SU-DHL-6 (cell line): ENCODE data around the gene KCTD3.
A peak's percentile ranks its signal among the peaks of the same experiment; 100 is the strongest.

Experiments
- H2AFZ ChIP-seq: fragments of 200-600 bp; sonication (generic); 2 replicates; pipeline ENCODE4 v1.6.1; 2014; ENCODE audit warnings: low read depth, mild to moderate bottlenecking, moderate library complexity, mixed read lengths, antibody characterized with exemption, low read length; ENCODE audit not compliant: severe bottlenecking
- H3F3A ChIP-seq: fragments of 200-600 bp; shearing (Covaris generic); 2 replicates; pipeline ENCODE4 v1.6.0; 2016; ENCODE audit warnings: antibody characterized with exemption, mild to moderate bottlenecking; ENCODE audit not compliant: insufficient read depth
- H3K27ac ChIP-seq: fragments of 200-600 bp; sonication (generic); 2 replicates; pipeline ENCODE4 v1.5.1; 2016; ENCODE audit warnings: low read depth, mild to moderate bottlenecking, low read length, moderate library complexity, mixed read lengths
- H3K27me3 ChIP-seq: fragments of 200-600 bp; sonication (generic), shearing (Covaris generic); 2 replicates; pipeline ENCODE4 v1.6.0; 2014; ENCODE audit warnings: mild to moderate bottlenecking, low read length
- H3K36me3 ChIP-seq: fragments of 200-600 bp; sonication (generic); 2 replicates; pipeline ENCODE4 v1.6.1; 2014; ENCODE audit warnings: mild to moderate bottlenecking, low read length, mixed read lengths
- H3K4me2 ChIP-seq: fragments of 300-600, 200-600 bp; shearing (Covaris generic), sonication (generic); 2 replicates; pipeline ENCODE4 v1.6.0; 2014; ENCODE audit warnings: low read length, low read depth, mild to moderate bottlenecking; ENCODE audit not compliant: poor library complexity, severe bottlenecking
- H3K4me3 ChIP-seq: fragments of 200-600 bp; sonication (generic); 2 replicates; pipeline ENCODE4 v1.5.1; 2014; ENCODE audit warnings: antibody characterized with exemption, low read length, mild to moderate bottlenecking, mixed read lengths; ENCODE audit not compliant: insufficient read depth, poor library complexity, severe bottlenecking
- H3K79me2 ChIP-seq: fragments of 200-600 bp; sonication (generic); 2 replicates; pipeline ENCODE4 v1.6.1; 2014; ENCODE audit warnings: mild to moderate bottlenecking, low read length, moderate library complexity; ENCODE audit not compliant: insufficient read depth
- H3K9ac ChIP-seq: fragments of 200-600 bp; sonication (generic); 2 replicates; pipeline ENCODE4 v1.7.0; 2014; ENCODE audit warnings: mild to moderate bottlenecking, low read length
- H3K9me2 ChIP-seq: fragments of 200-600 bp; sonication (generic); replicated peaks from 2 replicates; pipeline ENCODE4 v1.6.1; 2014; ENCODE audit warnings: low read length; ENCODE audit not compliant: insufficient read depth
- H3K9me3 ChIP-seq: fragments of 200-600 bp; sonication (generic); 2 replicates; pipeline ENCODE4 v1.6.1; 2014; ENCODE audit warnings: low read length, mixed read lengths; ENCODE audit not compliant: insufficient read depth
- H4K20me1 ChIP-seq: fragments of 200-600 bp; sonication (generic); 2 replicates; pipeline ENCODE4 v1.6.1; 2014; ENCODE audit warnings: low read depth, mild to moderate bottlenecking, antibody characterized with exemption, low read length, moderate library complexity, mixed read lengths
- CTCF ChIP-seq: fragments of 200-600 bp; sonication (generic); IDR thresholded peaks from one replicate; pipeline ENCODE4 v1.5.1; 2017; ENCODE audit warnings: antibody characterized with exemption, mild to moderate bottlenecking, low read length, moderate library complexity; ENCODE audit not compliant: insufficient read depth, poor library complexity, severe bottlenecking
- EZH2phosphoT487 ChIP-seq: fragments of 200-600 bp; sonication (generic), shearing (Covaris generic); conservative IDR thresholded peaks from 2 replicates; pipeline ENCODE4 v1.6.1; 2018; ENCODE audit warnings: mild to moderate bottlenecking, antibody characterized with exemption, low read length, moderate library complexity, mixed read lengths

KCTD3 gene

GRCh38 chr1:215567491-215568298, 591 bp downstream of the KCTD3 start:
- Histone ChIP-seq H3K4me2 (peak overlapping the region; percentile 29), H2AFZ (no peak overlapping the region)

GRCh38 chr1:215568299-215568692, 1.2 kb downstream of the KCTD3 start:
- Histone ChIP-seq H4K20me1 (no peaks in the 10 kb centered on the region), H3F3A (no peaks in the 10 kb centered on the region), H3K27ac (no peak overlapping the region), H3K9ac (no peak overlapping the region), H3K9me3 (no peaks in the 10 kb centered on the region), H3K27me3 (no peaks in the 10 kb centered on the region), H3K79me2 (no peaks in the 10 kb centered on the region), H2AFZ (no peak overlapping the region), H3K9me2 (no peaks in the 10 kb centered on the region), H3K36me3 (no peaks in the 10 kb centered on the region), H3K4me2 (no peak overlapping the region), H3K4me3 (no peak overlapping the region)
- TF ChIP-seq EZH2phosphoT487 (no peak), CTCF (no peak)

More at GRCh38 chr1:215567491-215568298, 591 bp downstream of the KCTD3 start:
- H3K9me3 ChIP-seq, result no peaks in the 10 kb centered on the region
- H3F3A ChIP-seq, result no peaks in the 10 kb centered on the region
- H4K20me1 ChIP-seq, result no peaks in the 10 kb centered on the region
- H3K79me2 ChIP-seq, result no peaks in the 10 kb centered on the region
- H3K27me3 ChIP-seq, result no peaks in the 10 kb centered on the region
- H3K27ac ChIP-seq, result no peak overlapping the region
- peak overlapping the region; percentile 33 for H3K4me3 ChIP-seq
- peak overlapping the region; percentile 19; the same call in 1 of the 2 replicates for H3K9ac ChIP-seq
- H3K36me3 ChIP-seq, result no peaks in the 10 kb centered on the region
- no peaks in the 10 kb centered on the region for H3K9me2 ChIP-seq
- TF ChIP-seq CTCF, result no peak
- TF ChIP-seq EZH2phosphoT487, result no peak

- Histone ChIP-seq H3K9me3 (no peaks in the 10 kb centered on the region), H3K27me3 (no peaks in the 10 kb centered on the region), H3K4me2 (no peak overlapping the region), H4K20me1 (no peaks in the 10 kb centered on the region), H3K9ac (no peak overlapping the region), H3K79me2 (no peaks in the 10 kb centered on the region), H3F3A (no peaks in the 10 kb centered on the region), H3K9me2 (no peaks in the 10 kb centered on the region), H3K36me3 (no peaks in the 10 kb centered on the region), H3K4me3 (no peak overlapping the region), H2AFZ (no peak overlapping the region), H3K27ac (no peak overlapping the region)
- TF ChIP-seq EZH2phosphoT487 (no peak), CTCF (no peak)
These were observed 3.1 kb downstream of the KCTD3 start for GRCh38 chr1:215569986-215570824.
